CD4-positive, alpha-beta T cell treated with Interleukin-12 subunit alpha and Interleukin-12 subunit beta, for 1 hour (primary cell): ENCODE results near the gene LY6G6F.

Experiments used
- DNase-seq: peaks from one replicate; pipeline ENCODE4 v3.0.0-alpha.2; 2020

Gene LY6G6F

DNA sequence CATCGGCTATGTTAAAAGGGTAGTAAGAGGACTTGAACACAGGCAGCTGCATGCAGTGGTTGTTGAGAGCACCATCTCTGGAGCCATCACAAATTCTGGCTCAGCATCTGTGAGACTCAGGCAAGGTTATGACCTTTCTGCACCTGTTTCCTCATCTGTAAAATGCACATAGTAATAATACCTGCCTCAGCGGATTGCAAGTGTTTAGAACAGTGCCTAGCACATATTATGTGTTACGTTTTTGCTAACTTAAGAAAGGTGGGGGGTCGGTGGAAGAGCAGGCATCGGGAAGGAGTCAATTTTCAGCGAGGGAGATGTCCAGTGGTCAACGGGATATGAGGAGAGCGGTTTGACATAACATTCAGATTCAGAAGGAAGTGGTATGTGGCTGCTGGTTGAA is 28.7 kb upstream of the LY6G6F start:
- DNase-seq, result no peak

DNA sequence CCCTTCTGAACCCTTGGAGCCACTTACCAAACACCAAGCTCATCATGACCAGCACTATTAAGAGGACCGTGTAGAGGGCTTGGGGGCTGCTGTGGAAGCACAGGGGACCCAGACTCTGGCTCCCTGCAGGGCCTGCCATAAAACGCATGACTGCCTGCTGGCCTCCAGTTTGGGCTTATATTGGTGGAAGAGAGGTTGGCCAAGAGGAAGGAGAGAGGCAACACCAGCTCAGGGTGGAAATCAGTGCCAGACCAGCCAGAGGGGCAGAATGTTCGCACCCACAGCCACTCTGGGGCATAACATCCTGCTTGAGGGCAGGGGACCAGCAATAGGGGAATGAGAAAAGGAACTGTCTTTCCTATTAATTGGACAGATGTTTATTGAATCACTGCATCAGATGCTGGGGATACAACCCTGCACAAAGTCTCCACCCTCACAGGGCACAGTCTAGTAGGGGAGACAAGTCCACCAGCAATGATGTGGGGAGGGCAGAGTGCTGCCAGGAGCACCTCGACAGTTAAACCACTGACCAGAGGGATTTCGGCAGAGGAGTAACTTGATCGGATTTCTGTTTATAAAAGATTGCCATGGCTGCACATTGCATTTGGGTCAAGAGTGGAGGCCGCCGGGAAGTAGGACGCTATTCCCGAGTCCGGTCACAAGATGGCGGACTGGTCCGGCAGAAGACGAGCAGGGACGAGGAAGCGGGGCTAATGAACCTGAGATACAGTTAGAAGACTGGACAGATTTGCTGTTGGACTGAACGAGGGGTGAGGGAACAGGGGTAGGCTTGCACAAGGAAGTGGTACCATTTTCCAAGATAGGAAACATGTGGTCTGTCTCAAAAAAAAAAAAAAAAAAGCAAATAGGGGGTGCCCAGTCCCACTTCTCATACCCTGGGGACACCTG is 26.2 kb upstream of the LY6G6F start, which contains the start of gene LY6G5C:
Gene LY6G5C (minus strand): TSS at position 842 of the 909 bp plus-strand sequence. CDS start 694 bp downstream, at position 148.
- DNase-seq, result peak; percentile 79

DNA sequence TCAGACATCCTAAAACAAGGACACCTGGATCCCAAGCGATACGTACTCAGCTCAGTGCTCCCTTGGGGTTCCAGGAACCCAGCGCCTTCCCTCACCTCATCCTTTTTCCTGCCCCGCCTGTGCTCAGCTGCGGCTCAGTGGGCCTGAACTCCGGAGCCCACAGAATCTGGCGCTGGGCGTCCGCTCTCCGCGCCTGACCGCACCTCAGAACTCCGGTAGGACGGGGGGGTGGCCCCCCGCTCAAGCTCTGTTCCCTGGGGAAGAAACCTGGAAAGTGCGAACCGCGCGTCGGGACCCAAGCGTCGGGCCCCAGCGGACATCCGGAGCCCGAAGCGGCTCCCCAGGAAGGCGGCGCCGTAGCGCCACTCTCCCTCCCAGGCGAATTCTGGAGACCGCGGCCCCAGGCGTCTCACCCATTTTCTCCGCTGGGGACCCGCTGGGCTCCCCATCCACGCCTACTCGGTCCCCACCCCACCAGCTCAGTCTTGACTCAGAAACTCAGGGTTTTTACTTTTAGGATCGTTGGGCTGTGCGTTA is 25.5 kb upstream of the LY6G6F start:
- peak; percentile 41 for DNase-seq

DNA sequence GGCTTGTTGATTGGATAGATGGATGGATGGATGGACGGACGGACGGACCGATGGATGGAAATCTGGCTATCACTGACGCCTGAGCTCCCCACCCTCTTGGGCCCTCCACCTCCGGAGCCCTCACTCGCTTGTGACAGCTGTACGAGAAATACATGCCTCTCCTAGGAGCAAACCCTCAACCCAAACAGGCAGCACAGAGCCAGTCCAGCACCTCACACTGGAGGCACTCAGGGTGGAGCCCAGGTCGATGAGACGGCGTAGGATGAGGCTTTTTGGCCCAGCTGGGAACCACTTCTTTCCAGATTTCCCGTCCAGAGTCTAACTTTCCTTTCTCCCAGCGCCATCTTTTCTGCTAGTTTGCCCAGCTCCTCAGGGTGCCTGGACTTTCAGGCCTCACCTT is 23.1 kb upstream of the LY6G6F start:
- no peak for DNase-seq

DNA sequence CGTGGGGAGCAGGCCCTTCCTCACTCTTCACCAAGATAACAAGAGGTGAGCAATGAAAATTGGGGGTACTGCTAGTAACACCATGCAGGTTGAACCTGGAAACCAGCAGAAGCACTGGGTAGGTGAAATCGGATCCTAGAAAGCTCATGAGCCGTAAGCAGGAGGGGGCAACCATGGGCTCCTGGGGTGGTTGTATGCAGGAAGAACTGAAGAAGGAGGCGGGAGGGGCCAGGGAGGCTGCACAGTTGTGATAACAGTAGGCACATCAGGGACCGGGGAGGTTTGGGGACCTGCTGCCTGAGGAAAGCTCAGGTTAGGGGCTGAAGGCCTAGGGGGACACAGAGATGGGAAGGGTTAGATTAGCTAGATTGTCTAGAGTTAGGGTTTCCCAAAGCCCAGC is 20.2 kb upstream of the LY6G6F start:
- no peak for DNase-seq

DNA sequence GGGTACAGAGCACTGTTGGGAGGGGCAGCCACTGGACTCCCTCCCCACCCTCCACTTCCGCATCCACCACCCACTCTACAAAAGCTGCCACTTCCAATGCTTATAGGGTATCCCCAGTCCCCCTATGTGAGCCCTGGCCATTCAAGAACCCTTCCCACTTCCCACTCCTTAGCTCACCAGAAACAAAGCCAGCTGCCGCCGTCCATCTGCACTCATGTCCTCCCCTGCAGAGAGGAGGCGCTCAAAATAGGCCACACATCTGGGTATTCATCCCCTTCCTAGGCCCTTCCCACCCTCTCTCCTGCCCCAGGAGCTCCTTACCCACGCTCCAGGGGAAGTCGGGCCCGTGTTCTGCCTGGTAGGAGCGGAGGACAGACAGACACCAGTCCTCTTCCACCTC is 19.3 kb upstream of the LY6G6F start:
- DNase-seq, result no peak

DNA sequence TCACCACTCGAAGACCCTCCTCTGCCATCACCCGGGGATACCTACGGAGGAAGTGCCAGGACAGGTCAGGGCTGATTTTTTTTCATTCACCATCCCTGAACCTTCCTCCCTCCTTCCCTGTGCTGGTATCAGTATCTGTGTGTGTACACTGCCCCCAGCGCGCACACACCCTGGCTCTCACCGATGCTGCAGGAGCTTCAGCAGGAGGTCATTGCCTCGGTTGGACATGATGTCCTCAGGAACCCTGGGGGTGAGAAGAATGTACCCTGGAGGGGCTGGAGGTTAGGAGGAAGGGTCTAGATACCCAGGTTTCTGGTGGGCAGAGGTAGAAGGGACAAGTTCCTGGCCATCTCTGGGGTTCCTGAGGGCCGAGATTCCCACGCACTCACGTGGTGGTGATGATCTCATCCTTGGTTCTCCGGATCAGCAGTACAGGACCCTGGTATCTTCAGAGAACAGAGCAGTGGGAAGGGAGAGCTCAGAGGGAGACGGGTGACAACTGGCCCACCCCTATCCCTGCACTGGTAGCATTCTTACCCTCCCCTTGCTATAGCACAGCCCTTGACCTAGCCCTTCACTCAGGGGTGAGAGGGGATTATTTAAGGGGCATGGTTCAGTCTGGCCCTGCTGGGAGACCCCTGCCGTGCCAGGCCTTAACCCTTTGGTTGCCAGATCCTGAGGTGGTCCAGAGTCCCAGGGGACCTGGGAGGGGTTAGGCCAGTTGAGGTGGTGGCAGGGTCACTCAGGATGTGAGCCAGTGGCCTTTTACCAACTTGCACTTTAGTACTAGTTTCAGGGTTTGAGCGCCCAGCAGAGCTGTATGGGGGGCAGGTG is 18.6 kb upstream of the LY6G6F start:
- DNase-seq, result no peak

DNA sequence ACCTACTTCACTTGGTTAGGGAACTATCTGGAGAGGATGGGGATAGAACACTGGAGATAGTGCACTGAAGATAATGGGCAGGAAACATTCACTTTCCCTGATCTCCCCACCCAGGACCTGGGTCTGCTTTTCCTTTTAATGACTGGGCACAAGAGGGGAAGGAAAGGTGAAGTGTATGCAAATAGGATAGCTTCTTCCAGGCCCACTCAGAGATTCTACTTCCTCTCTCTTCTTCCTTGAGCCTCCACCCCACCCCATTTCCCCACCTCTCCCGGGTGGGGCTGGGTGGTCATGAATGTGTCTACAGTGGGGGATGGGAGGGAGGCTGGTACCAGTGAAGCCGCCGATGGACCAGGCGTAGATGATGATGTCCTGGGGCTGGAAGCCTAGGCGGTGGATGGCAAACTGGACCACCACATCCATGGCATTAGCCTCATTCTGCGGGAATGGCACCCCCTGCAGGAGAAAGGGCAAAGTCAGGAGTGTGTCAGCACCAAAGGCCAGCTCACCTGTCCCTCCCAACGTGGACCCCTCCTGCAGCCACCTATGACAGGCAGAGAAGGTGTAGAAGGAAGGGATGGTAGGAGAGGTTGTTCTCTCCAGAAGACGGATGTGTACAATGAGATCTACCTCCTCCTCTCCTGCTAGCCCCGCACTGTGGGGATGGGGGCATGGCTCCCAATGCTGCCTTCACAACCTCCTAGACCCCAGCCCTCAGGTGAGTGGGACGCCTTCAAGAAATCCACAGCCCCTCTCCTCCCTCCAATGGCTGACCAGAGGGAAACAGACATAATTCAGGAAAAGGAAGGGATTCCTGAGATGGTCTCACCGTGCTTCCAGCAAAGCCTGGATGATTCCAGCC is 17.2 kb upstream of the LY6G6F start:
- DNase-seq, result no peak

DNA sequence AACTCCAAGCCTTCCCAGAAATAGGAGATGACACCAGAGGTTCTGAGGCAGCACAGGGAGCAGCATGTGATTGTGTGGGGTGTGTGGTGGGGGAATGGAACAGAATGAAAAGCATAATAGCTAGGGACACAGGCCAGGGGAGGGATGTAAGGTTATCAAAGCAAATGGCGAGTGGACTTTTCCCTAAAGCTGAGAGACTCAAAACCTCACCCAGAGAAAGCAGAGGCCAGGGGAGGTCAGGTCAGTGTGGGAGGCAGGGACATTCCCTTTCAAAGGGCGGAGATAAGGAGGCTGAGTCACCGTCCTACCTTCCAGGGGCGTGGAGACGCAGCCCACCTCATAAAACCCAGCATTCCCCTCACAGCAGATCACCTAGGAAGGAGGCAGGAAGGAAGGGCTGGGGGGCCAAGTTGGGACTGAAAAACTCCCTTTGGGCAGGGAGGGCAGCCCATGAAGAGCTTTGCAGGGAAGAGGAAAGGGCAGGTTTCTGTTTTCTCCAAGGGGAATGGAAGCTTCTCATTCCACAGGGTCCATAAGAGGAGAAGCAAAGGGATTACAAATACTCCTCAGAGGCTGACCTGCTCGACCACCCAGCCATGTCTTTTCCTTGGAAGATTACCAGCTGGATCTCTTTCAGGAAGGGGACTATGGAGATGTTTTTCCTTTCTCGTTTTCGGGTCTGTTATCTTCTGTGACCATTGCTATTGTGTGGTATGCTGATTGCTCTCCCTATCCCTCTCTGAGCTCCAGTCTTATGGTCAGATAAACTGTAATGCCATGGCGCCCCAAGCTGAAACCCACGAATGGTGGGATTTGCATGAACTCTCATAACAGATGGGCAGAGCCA is 16.2 kb upstream of the LY6G6F start:
- DNase-seq, result no peak

DNA sequence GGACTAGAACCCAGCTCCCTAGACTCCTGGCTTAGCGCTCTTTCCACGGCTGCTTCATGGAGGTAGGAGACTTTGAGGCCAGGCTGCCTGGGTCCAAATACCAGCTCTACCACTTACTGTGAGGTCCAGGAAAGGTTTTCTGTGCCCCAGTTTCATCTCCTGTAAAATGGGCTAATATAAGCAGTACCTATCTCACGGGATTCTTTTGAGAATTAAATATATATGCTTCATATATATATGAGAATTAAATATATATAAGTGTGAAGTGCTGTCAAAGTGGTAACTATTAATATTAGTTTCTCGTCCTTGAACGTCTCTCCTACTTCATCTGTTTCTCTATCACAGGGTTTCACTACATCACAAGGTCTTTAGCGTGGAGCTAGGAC is 15.6 kb upstream of the LY6G6F start:
- DNase-seq, result no peak

DNA sequence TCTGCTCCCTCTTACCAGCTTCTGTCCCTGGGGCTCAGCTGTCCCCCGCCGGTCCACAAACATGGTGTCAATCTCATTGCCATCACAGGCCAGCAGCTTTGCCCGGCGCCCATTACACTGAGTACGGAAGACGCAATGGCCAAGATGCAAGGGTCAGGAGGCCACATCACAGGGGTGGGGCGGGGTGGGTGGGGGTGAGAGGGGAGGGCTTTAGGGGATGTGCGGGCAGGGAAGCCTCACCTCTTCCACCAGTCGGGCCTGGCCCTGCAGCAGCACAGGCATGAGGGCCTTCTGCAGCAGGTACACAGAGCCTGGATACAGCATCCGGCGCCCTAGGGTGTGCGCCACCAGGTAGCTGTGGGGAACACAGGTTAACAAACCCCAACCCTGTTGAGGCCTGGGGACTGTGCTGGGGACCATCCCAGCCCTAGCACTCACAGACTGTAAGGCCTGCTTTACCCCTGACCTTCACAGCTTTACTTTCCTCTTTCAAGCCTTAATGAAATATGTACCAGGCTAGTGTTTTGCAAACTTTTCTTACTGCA is 15.0 kb upstream of the LY6G6F start:
- DNase-seq, result no peak

DNA sequence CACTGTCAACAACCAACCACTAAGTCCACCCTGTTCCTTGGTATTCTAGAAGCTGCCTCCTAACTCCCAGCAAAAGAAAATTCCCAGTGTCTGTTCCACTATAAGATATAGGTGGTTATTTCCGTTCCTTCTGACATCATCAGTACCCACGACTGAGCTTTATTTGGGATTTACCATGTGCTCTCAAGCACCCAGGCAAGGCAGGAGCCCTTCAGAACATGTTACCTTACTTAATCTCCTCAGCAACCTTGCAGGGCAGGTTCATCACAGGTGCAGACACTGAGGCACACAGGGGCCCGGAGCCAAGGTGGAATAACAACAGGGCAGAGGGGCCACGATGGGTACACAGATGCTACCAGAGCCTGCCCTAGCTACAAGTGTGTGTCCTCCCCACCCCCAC is 14.3 kb upstream of the LY6G6F start:
- DNase-seq, result no peak

DNA sequence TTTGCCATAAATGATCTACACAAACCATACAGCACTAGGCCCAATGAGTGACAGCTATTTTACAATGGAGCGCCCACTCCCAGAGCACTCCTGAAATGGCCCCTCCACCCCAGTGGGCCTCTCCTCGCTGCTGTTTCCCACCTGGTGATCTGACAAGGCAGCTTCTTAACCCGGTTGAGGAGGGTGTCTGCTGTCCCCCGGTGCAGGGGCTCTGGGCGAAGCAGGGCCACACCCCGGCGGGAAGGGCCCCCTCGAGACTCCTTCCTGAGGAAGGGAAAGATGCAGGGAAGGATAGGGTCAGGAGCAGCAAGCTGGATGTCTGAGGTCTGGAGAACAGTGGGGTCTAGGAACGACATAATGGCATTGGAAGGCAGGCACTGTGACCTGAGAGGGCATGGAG is 13.8 kb upstream of the LY6G6F start:
- no peak for DNase-seq

DNA sequence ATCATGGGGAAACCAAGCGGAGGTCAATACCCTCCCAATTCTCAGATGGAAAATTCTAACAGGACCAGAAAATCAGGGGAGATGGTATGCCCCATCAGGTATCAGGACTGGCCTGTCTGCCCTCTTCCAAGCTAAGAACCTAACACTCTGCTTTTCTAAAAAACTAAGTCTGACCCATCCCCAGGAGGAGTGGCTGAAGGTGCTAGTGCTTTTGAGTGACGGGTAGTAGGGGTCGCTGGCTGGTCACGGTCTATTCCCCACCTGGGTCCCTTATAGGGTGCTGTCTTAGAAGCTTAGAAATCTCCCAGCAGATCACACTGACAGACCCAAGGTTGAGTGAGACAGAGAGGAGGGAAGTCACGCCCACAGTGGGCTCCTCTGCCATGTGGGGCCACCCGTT is 13.1 kb upstream of the LY6G6F start:
- no peak for DNase-seq

DNA sequence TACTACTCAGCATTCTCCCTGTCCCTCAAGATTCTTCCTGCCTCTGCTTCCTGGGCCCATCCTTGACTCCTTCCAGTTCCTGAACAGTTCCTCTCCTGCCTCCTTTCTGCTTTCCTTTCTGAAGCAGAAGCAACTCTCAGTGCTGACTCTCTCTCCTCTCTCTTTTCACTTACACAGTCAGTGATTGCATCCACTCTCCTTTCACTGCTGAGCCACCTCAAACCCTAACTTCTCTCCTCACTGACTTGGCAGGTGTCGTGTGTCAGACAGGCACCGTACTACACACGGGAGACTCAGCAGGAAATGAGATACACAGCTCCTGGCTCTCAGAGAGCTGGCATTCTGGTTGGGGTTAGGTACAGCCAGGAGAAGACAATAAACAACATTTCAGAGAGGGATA is 9.1 kb upstream of the LY6G6F start:
- no peak for DNase-seq

DNA sequence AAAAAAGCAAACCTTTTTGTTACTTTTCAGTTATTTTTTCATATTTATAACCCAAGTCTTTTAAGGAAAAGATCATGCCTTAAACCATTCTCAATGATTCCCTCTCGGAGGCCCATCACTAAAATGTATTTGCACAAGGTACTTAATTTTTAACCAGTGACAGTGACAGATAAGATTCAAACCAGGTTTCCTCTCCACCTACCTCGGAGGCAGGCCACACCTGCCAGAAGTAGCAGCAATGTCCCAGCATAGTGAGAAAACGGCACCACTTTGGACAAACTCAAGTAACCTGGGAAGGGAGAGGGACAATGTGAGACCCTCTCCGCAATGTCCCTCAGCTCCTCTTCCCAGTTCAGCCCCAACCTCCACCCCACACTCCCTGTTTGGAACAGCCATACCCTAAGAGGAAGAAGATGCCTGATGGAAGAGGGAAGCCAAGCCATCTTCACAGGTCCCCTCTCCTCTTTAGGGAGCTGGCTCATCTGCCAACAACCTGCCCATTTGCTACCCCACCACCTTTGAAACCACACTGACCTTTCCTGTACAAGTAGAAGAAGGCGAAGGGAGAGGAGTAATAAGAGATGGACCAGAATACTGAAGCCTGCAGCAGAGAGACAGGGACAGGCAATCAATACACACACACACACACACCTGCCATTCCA is 5.8 kb upstream of the LY6G6F start:
- DNase-seq, result no peak

DNA sequence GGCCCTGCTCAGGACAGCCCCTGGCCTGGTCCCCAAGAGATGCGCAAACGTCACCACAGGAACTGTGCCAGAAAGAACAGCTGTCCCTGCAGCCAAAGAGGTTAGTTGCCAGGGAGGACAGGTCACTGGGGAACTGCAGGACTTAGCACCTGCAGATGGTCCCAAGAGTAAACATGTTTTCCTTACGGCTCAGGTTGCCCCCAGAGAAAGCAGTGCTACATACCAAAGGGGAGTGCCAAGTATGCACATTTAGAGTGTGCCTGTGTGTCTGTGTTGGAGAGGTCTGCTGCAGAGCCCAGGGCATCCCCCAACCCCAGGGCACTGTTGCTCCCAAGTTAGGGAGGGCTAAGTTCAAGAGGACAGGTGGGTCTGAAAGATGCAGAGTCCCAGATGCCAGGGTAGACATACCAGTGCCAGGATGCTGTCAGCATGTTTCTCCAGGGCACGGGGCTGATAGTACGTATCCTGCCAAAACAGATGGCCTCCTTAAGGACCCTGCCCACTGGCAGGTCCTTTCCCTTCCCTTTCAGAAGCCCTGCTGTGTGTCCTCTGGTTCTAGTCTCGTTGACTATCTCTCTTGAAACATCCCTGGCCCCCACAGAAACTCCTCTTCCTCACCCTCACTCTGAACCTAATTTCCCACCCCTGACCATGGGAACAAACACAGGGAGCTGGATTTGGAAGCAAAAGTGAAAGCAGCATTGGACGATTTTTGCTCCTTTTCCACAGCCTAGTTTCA is 4.8 kb upstream of the LY6G6F start:
- DNase-seq, result no peak

DNA sequence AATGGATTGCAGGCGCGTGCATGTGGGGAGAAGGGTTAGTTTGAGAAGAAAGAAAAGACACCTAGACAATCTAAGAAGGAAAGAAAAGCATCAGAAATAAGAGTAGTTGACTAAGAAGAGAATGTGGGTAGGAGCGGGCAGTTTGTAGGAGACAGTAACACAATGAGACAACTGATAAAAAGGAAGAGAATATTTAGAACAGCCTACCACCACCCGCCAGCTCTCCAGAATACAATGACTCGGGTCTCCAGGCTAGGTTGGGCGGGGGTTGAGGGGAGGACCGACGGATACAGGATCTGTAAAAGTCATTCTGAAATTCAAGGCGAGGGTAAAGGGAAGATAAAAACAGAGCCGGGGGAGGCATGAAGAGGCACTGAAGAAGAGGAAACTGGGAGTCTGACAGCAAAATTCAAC is 4.3 kb upstream of the LY6G6F start:
- DNase-seq, result no peak

DNA sequence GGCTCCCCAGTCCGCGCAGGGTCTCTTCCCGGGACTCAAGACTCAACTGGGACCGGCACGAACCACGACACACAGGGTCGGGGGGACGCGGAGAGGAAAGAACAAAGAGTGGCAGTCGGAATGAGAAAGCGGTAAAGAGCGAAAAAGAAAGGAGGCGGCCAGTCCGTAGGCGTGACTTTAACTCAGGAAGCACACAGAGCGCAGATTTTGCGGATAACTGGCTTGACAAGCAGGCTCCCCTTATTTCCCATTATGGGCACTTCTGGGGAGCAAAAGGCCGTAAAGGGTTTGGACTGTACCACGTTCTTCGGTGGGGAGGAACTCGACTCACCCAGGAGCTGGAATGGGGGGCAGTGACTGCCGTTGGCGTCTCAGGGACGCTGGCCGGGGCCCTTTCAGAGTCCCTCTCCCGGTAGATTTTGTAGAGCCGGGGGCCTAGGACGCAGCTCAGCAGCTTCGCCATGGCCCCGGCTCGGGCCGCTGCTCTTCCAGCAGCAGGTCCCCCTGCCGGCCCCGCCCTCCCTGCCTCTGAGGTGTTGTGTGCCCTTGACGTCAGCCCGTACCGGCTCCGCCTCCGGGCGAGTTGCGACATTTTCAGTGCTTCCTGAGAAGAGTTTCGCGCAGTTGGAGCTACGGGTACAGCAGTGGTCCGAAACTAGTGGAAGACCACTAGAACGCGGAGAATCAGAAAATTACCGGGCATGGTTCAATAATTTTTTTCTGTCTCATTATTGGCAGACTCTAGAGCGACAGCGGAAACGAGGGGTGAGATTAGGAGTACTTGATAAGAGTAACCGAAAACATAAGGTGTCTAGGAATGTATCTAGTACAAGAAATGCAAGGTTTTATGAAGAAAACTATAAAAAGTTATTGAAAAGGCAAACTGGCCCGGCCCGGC is 3.6 kb upstream of the LY6G6F start, which contains the start of gene ABHD16A:
Gene ABHD16A (minus strand): TSS at position 506 of the 898 bp plus-strand sequence. CDS start 43 bp downstream, at position 463.
- peak; percentile 98 for DNase-seq
